Esophagus muscularis mucosa (tissue), 4 donors: ENCODE measurements around the gene SGCG. TPM values are rescaled to one million over a fixed set of nuclear protein-coding genes. Genes with fewer than 3 reads are reported as not detected.

ENCODE experiments used
- DNase-seq: peaks from one replicate; pipeline ENCODE4 v3.0.0-alpha.2; 2017; ENCODE audit errors: extremely low spot score
- H3K27ac ChIP-seq, 4 donors: fragments of 200-600 bp; sonication (generic); replicated peaks in 1 of 4; 1 replicate in 3 of 4; 2 replicates in 1 of 4; pipeline ENCODE4 v1.5.1; 2016 to 2019; ENCODE audit warnings: mild to moderate bottlenecking in 1 of 4
- H3K27me3 ChIP-seq, 4 donors: fragments of 200-600 bp; sonication (generic); one replicate each; pipeline versions ENCODE4 v1.5.1 to v1.6.0; 2016 to 2019
- H3K36me3 ChIP-seq, 4 donors: fragments of 200-600 bp; sonication (generic); one replicate each; pipeline ENCODE4 v1.5.1; 2016 to 2019
- H3K4me1 ChIP-seq, 4 donors: fragments of 200-600 bp; sonication (generic); one replicate each; pipeline ENCODE4 v1.5.1; 2016 to 2019
- H3K4me3 ChIP-seq, 4 donors: fragments of 200-600 bp; sonication (generic); 1 replicate in 2 of 4; 2 replicates in 2 of 4; pipeline ENCODE4 v1.5.1; 2016 to 2019; ENCODE audit warnings: mild to moderate bottlenecking in 4 of 4, moderate library complexity in 1 of 4
- H3K9me3 ChIP-seq, 4 donors: fragments of 200-600 bp; sonication (generic); 1 replicate in 3 of 4; 2 replicates in 1 of 4; pipeline ENCODE4 v1.5.1; 2016 to 2019
- EP300 ChIP-seq: sonication (generic); formaldehyde crosslinking; IDR thresholded peaks from one replicate; pipeline ENCODE4 v1.6.1; 2017; ENCODE audit warnings: antibody characterized with exemption
- POLR2A ChIP-seq: fragments of 450-650 bp; IDR thresholded peaks from one replicate; pipeline ENCODE4 v1.6.1; 2017; ENCODE audit warnings: antibody characterized with exemption, moderate library complexity, mild to moderate bottlenecking, low read depth
- POLR2AphosphoS5 ChIP-seq, 2 donors: sonication (generic); formaldehyde crosslinking; IDR thresholded peaks; one replicate each; pipeline ENCODE4 v1.6.1; 2017; ENCODE audit warnings: antibody characterized with exemption in 2 of 2
- WGBS: methylation state at CpG from one replicate; pipeline ENCODE4 v1.1.5; 2018; 5-methylcytosine and 5-hydroxymethylcytosine counted together
- intact Hi-C: fragments of 100-400 bp; cut with DNase I; formaldehyde crosslinking; loops from one replicate; pipeline ENCODE4 v1.15.1; 2023
- total RNA-seq, 4 donors: library from RNA; depleted of rRNA; stranded (reverse); fragments of >200 nt; gene quantifications; one replicate each; pipeline versions ENCODE4 v1.1.0 to v1.2.1, GENCODE V29; 2016
- TF ChIP-seq, protein P1 (sequence below), 3 experiments: fragments of 200-600 bp in 2 of 3; fragments of 450-650 bp in 1 of 3; sonication (generic) in 2 of 3; IDR thresholded peaks; one replicate each; pipeline ENCODE4 v1.5.1; 2017 to 2019; ENCODE audit warnings: antibody characterized with exemption in 3 of 3, mild to moderate bottlenecking in 2 of 3, moderate library complexity in 1 of 3

The SGCG gene
- total RNA-seq, 4 donors from 2014 or later, result 0.42 to 1.7 (median 1.1) TPM

DNA sequence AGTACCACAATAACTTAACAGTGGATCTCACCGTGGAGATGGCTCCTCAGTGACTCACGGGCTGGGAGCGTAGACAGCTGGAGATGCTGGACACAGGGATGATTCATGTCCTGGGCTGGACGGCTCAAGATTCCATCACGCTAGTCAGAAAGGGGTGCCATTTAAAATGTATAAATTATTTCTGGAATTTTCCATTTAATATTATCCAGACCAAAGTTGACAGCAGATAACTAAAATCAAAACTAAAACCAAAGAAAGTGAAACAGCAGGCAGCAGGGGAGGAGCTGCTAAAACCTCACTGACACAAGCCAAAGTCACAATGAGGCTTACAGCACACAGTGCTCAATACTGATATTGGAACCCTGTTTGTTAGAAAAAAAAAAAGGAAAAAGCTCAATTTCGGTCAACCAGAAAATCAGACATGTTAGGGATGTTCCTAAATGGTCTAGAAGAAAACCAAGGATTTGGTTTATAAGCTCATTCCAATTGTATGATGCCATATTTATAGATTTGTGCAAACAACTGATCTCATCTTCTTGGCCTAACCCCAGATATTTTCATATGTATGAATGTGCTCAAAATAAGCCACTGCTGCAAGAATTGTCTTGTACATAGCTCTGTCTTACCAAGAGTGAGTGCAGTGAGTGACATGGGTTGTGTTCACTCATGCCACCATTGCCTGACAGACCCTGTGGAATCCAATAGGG lies 140.9 kb downstream of the SGCG start:
- Histone ChIP-seq H3K27ac (peak overlapping the region; percentile 31 to 70 (median 50)), H3K4me3 (peak overlapping the region; percentile 8 to 43 (median 31)), H3K27me3 (no peaks in the 10 kb centered on the region), H3K36me3 (no peaks in the 10 kb centered on the region), H3K4me1 (peaks cover 12 to 59% (median 50%) of the 10 kb centered on the region in 4 donors), H3K9me3 (no peaks in the 10 kb centered on the region)
- no peak for TF ChIP-seq POLR2A
- TF ChIP-seq POLR2AphosphoS5 (IDR thresholded peaks at IDR 0.05), result peak; percentile 20 to 51
- WGBS, result 30% methylated on average over 6 of the region's 6 CpGs
- intact Hi-C loops, result no loop called here
- no peak for DNase-seq

DNA sequence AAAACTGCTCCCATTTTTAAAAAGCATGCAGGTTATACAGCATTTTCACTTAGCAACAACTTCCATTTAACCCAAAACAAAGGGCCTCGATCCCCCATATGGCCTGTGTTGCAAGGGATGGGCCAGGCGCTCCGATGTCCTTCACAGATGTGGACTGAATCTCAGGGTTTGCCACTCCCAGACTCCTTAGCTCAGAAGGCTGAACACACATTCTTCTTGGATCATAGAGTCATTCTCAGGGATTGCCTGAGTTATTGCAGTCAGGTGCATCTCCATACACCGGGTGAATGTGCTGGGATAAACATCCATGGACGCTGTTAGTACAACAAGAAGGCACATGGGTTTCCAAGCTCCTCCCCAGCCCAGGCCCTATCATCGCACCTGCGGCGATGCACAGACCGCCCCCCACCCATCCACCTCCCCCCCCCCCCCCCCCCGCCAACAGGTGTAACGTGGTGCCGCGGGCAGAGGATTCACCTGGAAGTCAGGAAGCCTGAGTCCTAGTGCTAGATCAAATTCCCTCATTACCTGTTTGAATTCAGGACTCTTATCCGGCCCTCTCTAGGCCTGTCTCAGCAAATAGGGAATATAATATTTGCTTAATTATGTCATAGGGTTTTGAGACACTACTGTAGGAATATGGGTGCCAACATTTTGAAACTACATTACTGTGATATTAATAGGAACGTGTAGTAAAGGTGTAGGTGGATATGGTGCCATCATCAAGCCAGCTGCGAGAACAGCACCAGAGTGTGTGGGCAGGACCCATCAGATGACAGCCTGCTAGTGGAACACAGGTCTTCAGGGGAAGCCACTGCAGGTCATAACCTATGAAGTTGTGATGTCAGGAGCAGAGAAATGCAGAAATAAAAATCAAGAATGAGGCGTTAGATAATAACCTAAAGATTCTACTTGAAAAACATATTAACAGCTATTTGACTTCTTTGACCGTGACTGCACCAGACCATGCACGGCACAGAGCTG lies 141.9 kb downstream of the SGCG start:
- no peak overlapping the region for H3K4me3 ChIP-seq
- H3K9me3 ChIP-seq, result no peaks in the 10 kb centered on the region
- peaks cover 12 to 59% (median 50%) of the 10 kb centered on the region in 4 donors for H3K4me1 ChIP-seq
- WGBS, result 77% methylated on average over 12 of the region's 19 CpGs
- peak overlapping the region in 2 of 4 donors; percentile 53 to 70 for H3K27ac ChIP-seq
- H3K27me3 ChIP-seq, result no peaks in the 10 kb centered on the region
- intact Hi-C loops, result no loop called here
- TF ChIP-seq POLR2AphosphoS5 (IDR thresholded peaks at IDR 0.05) (no peak), EP300 (no peak), POLR2A (no peak)
- TF ChIP-seq, protein P1, sequence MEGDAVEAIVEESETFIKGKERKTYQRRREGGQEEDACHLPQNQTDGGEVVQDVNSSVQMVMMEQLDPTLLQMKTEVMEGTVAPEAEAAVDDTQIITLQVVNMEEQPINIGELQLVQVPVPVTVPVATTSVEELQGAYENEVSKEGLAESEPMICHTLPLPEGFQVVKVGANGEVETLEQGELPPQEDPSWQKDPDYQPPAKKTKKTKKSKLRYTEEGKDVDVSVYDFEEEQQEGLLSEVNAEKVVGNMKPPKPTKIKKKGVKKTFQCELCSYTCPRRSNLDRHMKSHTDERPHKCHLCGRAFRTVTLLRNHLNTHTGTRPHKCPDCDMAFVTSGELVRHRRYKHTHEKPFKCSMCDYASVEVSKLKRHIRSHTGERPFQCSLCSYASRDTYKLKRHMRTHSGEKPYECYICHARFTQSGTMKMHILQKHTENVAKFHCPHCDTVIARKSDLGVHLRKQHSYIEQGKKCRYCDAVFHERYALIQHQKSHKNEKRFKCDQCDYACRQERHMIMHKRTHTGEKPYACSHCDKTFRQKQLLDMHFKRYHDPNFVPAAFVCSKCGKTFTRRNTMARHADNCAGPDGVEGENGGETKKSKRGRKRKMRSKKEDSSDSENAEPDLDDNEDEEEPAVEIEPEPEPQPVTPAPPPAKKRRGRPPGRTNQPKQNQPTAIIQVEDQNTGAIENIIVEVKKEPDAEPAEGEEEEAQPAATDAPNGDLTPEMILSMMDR (IDR thresholded peaks at IDR 0.05), result no peak
- DNase-seq, result no peak
- H3K36me3 ChIP-seq, result no peaks in the 10 kb centered on the region

DNA sequence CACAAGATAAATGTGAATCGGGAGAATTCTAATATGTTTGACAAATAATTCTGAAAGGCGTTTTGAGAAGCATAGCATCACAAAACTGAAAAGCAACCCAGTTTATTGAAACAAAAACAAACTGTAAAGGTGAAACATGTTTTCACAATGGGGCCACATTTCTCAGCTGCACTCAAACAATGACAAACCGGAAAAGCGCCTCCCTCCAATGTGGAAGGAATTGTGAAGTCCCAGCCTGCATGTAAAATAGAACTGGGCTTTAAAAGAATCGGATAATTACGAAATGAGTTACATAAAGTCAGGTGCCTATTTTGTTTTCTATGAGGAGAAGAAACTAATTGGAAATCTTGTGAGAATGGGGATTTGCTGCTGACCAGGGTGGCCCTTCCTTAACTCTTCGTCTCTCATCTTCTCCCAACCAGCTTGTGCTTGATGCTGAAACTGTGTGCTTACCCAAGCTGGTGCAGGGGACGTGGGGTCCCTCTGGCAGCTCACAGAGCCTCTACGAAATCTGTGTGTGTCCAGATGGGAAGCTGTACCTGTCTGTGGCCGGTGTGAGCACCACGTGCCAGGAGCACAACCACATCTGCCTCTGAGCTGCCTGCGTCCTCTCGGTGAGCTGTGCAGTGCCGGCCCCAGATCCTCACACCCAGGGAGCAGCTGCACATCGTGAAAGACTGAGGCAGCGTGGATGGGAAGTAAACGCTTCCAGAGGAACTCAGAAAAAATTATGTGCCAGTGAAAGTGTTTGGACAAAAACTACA lies 143.3 kb downstream of the SGCG start:
- H3K36me3 ChIP-seq, result no peaks in the 10 kb centered on the region
- H3K4me1 ChIP-seq, result peaks cover 12 to 55% (median 46%) of the 10 kb centered on the region in 4 donors
- peak overlapping the region; percentile 20 to 62 (median 55) for H3K27ac ChIP-seq
- DNase-seq, result no peak
- TF ChIP-seq POLR2AphosphoS5 (IDR thresholded peaks at IDR 0.05) (no peak), POLR2A (no peak), EP300 (no peak)
- TF ChIP-seq, protein P1 (IDR thresholded peaks at IDR 0.05), result no peak
- H3K27me3 ChIP-seq, result no peaks in the 10 kb centered on the region
- H3K4me3 ChIP-seq, result peak overlapping the region in 2 of 4 donors; percentile 24 to 35
- intact Hi-C loops, result no loop called here
- WGBS, result 41% methylated on average over 17 of the region's 17 CpGs
- H3K9me3 ChIP-seq, result no peaks in the 10 kb centered on the region

DNA sequence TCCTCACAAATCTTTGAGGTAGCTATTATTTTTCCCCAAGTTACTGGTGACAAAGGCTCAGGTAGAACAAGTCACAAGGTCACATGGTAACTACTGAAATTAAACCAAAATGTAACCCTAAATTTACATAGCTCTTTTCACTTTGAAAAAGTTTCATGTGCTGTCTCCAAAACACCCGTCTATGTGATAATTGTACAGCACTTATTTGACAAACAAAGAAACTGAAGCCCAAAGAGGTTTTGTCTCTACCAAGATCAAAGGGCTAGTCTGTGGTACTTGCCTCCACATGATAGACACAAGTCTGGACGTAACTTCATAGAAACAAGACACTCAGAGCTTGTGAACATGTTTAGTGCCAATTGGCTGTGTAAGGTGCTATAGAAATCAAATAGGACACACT lies 144.4 kb downstream of the SGCG start:
- H3K36me3 ChIP-seq, result no peaks in the 10 kb centered on the region
- no peaks in the 10 kb centered on the region for H3K27me3 ChIP-seq
- peaks cover 0 to under 1% (median 0%) of the 10 kb centered on the region in 4 donors for H3K9me3 ChIP-seq
- peaks cover 12 to 45% (median 37%) of the 10 kb centered on the region in 4 donors for H3K4me1 ChIP-seq
- DNase-seq, result no peak
- intact Hi-C loops, result no loop called here
- no peak overlapping the region for H3K4me3 ChIP-seq
- TF ChIP-seq POLR2A, result no peak
- TF ChIP-seq EP300, result no peak
- TF ChIP-seq, protein P1 (IDR thresholded peaks at IDR 0.05), result no peak
- TF ChIP-seq POLR2AphosphoS5 (IDR thresholded peaks at IDR 0.05), result no peak
- 79% methylated on average over 2 of the region's 2 CpGs for WGBS
- no peak overlapping the region for H3K27ac ChIP-seq
